CD14-positive monocyte (primary cell): ENCODE data around the gene ABCC4. TPM values are rescaled to one million over a fixed set of nuclear protein-coding genes. Genes with fewer than 3 reads are reported as not detected.
"Not testable (repeated sequence)": the region's sequence is repeated elsewhere in the genome, so short reads cannot be mapped to it uniquely, and the experiment has no call there.

Experiments
- DNase-seq, 3 donors: peaks; one replicate each; pipeline ENCODE4 v3.0.0-alpha.2; 2011 to 2022
- H2AFZ ChIP-seq: 2 replicates; pipeline ENCODE4 v1.6.0; 2012; ENCODE audit warnings: mild to moderate bottlenecking, low read depth, low read length, inconsistent platforms; ENCODE audit not compliant: insufficient read depth, poor library complexity, severe bottlenecking
- H3K27ac ChIP-seq, 2 donors: 1 replicate in 1 of 2; 2 replicates in 1 of 2; pipeline ENCODE4 v1.5.1; 2012 to 2013; ENCODE audit warnings: low read length in 2 of 2, control low read depth in 1 of 2, inconsistent platforms in 1 of 2, low read depth in 1 of 2, mild to moderate bottlenecking in 1 of 2
- H3K27me3 ChIP-seq, 2 donors: one replicate each; pipeline versions ENCODE4 v1.6.0 to v1.6.1; 2011 to 2013; ENCODE audit warnings: low read length in 2 of 2; ENCODE audit not compliant: control insufficient read depth in 2 of 2, insufficient read depth in 2 of 2
- H3K36me3 ChIP-seq, 2 donors: replicated peaks in 1 of 2; 1 replicate in 1 of 2; 2 replicates in 1 of 2; pipeline versions ENCODE4 v1.5.1 to v1.6.1; 2012 to 2013; ENCODE audit warnings: low read length in 2 of 2, control low read depth in 1 of 2, inconsistent platforms in 1 of 2, mild to moderate bottlenecking in 1 of 2; ENCODE audit not compliant: insufficient read depth in 2 of 2, control insufficient read depth in 1 of 2
- H3K4me1 ChIP-seq, 2 donors: 1 replicate in 1 of 2; 2 replicates in 1 of 2; pipeline versions ENCODE4 v1.5.1 to v1.6.1; 2012 to 2013; ENCODE audit warnings: low read length in 2 of 2, control low read depth in 1 of 2, inconsistent platforms in 1 of 2, mild to moderate bottlenecking in 1 of 2, moderate library complexity in 1 of 2; ENCODE audit not compliant: insufficient read depth in 2 of 2, control insufficient read depth in 1 of 2
- H3K4me2 ChIP-seq: replicated peaks from 2 replicates; pipeline ENCODE3; 2012; ENCODE audit warnings: low read length, moderate library complexity, mild to moderate bottlenecking; ENCODE audit not compliant: poor library complexity, severe bottlenecking; ENCODE audit errors: extremely low read depth
- H3K4me3 ChIP-seq, 3 experiments: fragments of 200-600 bp in 1 of 3; sonication (generic) in 1 of 3; replicated peaks in 1 of 3; 1 replicate in 2 of 3; 2 replicates in 1 of 3; pipeline ENCODE4 v1.5.1; 2011 to 2013; ENCODE audit warnings: low read length in 3 of 3, mild to moderate bottlenecking in 3 of 3, control low read depth in 2 of 3, low read depth in 2 of 3, inconsistent platforms in 1 of 3, moderate library complexity in 1 of 3
- H3K79me2 ChIP-seq: 2 replicates; pipeline ENCODE4 v1.6.0; 2012; ENCODE audit warnings: mild to moderate bottlenecking, control low read depth, inconsistent platforms, low read length, moderate library complexity; ENCODE audit not compliant: insufficient read depth
- H3K9ac ChIP-seq: 2 replicates; pipeline ENCODE4 v1.6.0; 2017; ENCODE audit warnings: low read length, mild to moderate bottlenecking; ENCODE audit not compliant: insufficient read depth, poor library complexity, severe bottlenecking
- H3K9me3 ChIP-seq, 2 donors: replicated peaks in 1 of 2; 1 replicate in 1 of 2; 2 replicates in 1 of 2; pipeline versions ENCODE4 v1.5.1 to v1.6.1; 2012 to 2013; ENCODE audit warnings: low read length in 2 of 2, control low read depth in 1 of 2; ENCODE audit not compliant: control insufficient read depth in 1 of 2, insufficient read depth in 1 of 2
- H4K20me1 ChIP-seq: 2 replicates; pipeline ENCODE4 v1.6.0; 2012; ENCODE audit warnings: mild to moderate bottlenecking, low read length, control low read depth, moderate library complexity; ENCODE audit not compliant: insufficient read depth
- H3K27ac Mint-ChIP-seq, 7 donors: one replicate each; pipeline ENCODE4 v1.8.0; 2020; ENCODE audit warnings: mild to moderate bottlenecking in 7 of 7, mixed read lengths in 7 of 7, moderate library complexity in 6 of 7, inconsistent platforms in 2 of 7
- H3K27me3 Mint-ChIP-seq, 3 donors: one replicate each; pipeline ENCODE4 v1.8.0; 2021 to 2022; ENCODE audit warnings: low read depth in 3 of 3, mild to moderate bottlenecking in 3 of 3, mixed read lengths in 3 of 3, moderate library complexity in 3 of 3, inconsistent platforms in 1 of 3
- H3K36me3 Mint-ChIP-seq, 2 donors: one replicate each; pipeline ENCODE4 v1.8.0; 2020; ENCODE audit warnings: mixed read lengths in 2 of 2, inconsistent platforms in 1 of 2, mild to moderate bottlenecking in 1 of 2
- H3K4me1 Mint-ChIP-seq: one replicate; pipeline ENCODE4 v1.8.0; 2020; ENCODE audit warnings: mild to moderate bottlenecking, mixed read lengths
- H3K4me3 Mint-ChIP-seq, 2 donors: one replicate each; pipeline ENCODE4 v1.8.0; 2020; ENCODE audit warnings: mild to moderate bottlenecking in 2 of 2, mixed read lengths in 2 of 2, moderate library complexity in 1 of 2
- H3K9me3 Mint-ChIP-seq, 7 donors: one replicate each; pipeline ENCODE4 v1.8.0; 2020 to 2022; ENCODE audit warnings: mixed read lengths in 7 of 7, mild to moderate bottlenecking in 6 of 7, moderate library complexity in 6 of 7, inconsistent platforms in 2 of 7
- WGBS: methylation state at CpG from one replicate; pipeline ENCODE4 v1.1.5; 2013; ENCODE audit warnings: missing lambda C conversion rate; ENCODE audit not compliant: insufficient coverage; 5-methylcytosine and 5-hydroxymethylcytosine counted together
- intact Hi-C, 2 donors: fragments of 100-400 bp; cut with micrococcal nuclease; formaldehyde crosslinking; loops; one replicate each; pipeline versions ENCODE4 v1.15.0 to v1.15.1; 2023
- polyA plus RNA-seq, 3 donors: library from polyadenylated mRNA; depleted of rRNA in 1 of 3; unstranded in 2 of 3; stranded (reverse) in 1 of 3; fragments of 300-500 nt in 2 of 3; fragments of >200 nt in 1 of 3; fragmentation: Illumina TruSeq in 2 of 3; gene quantifications; 1 replicate in 2 of 3; 2 replicates in 1 of 3; pipeline ENCODE4 v1.2.3, GENCODE V29; 2012 to 2021
- TF ChIP-seq, protein P1 (sequence below): fragments of 200-600 bp; IDR thresholded peaks from one replicate; pipeline ENCODE4 v1.8.0; 2022; ENCODE audit warnings: antibody characterized with exemption, mild to moderate bottlenecking

Gene ABCC4
- polyA plus RNA-seq, 3 donors = 0.96 to 2.5 (median 1.7) TPM

DNA sequence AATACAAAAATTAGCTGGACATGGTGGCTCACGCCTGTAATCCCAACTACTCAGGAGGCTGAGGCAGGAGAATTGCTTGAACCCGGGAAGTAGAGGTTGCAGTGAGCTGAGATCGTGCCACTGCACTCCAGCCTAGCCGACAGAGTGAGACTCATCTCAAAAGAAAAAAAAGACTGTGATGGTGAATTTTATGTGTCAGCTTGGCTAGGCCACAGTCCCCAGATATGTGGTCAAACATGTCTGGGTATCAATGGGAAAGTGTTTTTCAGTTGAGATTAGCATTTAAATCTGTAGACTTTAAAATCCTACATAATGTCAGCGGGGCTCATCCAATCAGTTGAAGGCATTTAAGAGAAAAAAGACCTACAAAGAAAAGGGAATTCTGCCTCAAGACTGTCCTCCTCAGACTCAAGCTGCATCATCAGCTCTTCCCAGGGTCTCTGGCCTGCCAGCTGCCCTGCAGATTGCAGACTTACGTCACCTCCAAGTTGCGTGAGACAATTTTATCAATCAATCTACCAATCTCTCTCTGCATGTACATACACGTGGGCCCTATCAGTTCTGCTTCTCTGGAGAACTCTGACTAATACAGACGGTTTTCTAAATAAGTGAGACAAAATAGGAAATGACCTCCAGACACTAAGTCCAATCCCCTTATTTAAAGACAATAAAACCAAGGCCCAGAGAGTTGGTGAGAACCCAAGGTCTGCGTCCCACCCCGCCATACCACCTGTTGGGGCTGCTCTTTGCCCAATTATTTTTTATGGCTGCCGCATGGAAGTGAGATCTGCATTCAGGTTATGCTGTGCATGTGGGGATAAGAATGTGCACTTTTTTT lies 99.2 kb downstream of the ABCC4 start:
- H3K36me3 ChIP-seq = peaks cover 0 to 7% of the 10 kb centered on the region in 2 donors
- Mint-ChIP-seq H3K9me3 (peaks cover 3 to 9% (median 4%) of the 10 kb centered on the region in 7 donors), H3K4me3 (no peak overlapping the region), H3K27me3 (peaks cover 0 to 2% (median 1%) of the 10 kb centered on the region in 3 donors), H3K27ac (peak overlapping the region in 1 of 7 donors; percentile 38), H3K36me3 (peaks cover 18 to 19% of the 10 kb centered on the region in 2 donors), H3K4me1 (peaks cover 12% of the 10 kb centered on the region)
- H3K9me3 ChIP-seq = no peaks in the 10 kb centered on the region
- intact Hi-C loops = no loop called here
- no peak overlapping the region for H3K27ac ChIP-seq
- TF ChIP-seq, protein P1, sequence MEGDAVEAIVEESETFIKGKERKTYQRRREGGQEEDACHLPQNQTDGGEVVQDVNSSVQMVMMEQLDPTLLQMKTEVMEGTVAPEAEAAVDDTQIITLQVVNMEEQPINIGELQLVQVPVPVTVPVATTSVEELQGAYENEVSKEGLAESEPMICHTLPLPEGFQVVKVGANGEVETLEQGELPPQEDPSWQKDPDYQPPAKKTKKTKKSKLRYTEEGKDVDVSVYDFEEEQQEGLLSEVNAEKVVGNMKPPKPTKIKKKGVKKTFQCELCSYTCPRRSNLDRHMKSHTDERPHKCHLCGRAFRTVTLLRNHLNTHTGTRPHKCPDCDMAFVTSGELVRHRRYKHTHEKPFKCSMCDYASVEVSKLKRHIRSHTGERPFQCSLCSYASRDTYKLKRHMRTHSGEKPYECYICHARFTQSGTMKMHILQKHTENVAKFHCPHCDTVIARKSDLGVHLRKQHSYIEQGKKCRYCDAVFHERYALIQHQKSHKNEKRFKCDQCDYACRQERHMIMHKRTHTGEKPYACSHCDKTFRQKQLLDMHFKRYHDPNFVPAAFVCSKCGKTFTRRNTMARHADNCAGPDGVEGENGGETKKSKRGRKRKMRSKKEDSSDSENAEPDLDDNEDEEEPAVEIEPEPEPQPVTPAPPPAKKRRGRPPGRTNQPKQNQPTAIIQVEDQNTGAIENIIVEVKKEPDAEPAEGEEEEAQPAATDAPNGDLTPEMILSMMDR = no peak
- H3K4me1 ChIP-seq = peaks cover 13 to 17% of the 10 kb centered on the region in 2 donors
- WGBS = no CpG with 5 or more reads among the region's 12 CpGs
- no peaks in the 10 kb centered on the region for H3K27me3 ChIP-seq
- no peaks in the 10 kb centered on the region for H3K79me2 ChIP-seq
- DNase-seq = no peak
- H3K9ac ChIP-seq = no peak overlapping the region
- no peaks in the 10 kb centered on the region for H4K20me1 ChIP-seq
- H2AFZ ChIP-seq = no peak overlapping the region
- no peak overlapping the region for H3K4me2 ChIP-seq
- no peak overlapping the region for H3K4me3 ChIP-seq

DNA sequence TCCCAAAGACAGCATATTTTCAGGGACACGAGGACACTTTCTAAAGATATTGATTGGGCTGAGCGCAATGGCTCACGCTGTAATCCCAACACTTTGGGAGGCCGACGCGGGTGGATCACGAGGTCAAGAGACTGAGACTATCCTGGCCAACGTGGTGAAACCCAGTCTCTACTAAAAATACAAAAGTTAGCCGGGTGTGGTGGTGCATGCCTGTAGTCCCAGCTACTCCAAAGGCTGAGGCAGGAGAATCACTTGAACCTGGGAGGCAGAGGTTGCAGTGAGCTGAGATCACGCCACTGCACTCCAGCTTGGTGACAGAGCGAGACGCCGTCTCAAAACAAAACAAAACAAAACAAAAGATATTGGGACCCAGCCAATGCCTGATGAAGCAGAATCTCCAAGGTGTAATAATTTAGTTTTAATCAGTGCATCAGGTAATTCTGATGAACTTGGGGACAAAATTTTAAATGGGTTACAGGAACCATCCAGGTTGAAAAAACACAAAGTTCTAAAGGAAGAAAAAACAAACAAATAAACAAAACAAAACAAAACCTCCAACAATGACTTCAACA lies 100.8 kb downstream of the ABCC4 start:
- H3K4me2 ChIP-seq, H3K9ac ChIP-seq, H3K27ac Mint-ChIP-seq, H3K9me3 ChIP-seq, H3K27me3 ChIP-seq, H4K20me1 ChIP-seq, H3K27me3 Mint-ChIP-seq, H3K27ac ChIP-seq, H2AFZ ChIP-seq, H3K4me3 Mint-ChIP-seq, H3K79me2 ChIP-seq, DNase-seq, H3K36me3 ChIP-seq, H3K4me3 ChIP-seq, intact Hi-C loops: not testable (repeated sequence)
- Mint-ChIP-seq H3K9me3 (peaks cover 2 to 12% (median 4%) of the 10 kb centered on the region in 7 donors), H3K36me3 (peaks cover 11% of the 10 kb centered on the region in 2 donors), H3K4me1 (peaks cover 12% of the 10 kb centered on the region)
- peaks cover 13 to 17% of the 10 kb centered on the region in 2 donors for H3K4me1 ChIP-seq
- 95% methylated on average over 6 of the region's 13 CpGs for WGBS
